Hematopoietic multipotent progenitor cell treated with erythropoietin and hydrocortisone succinate and interleukin-3 and kit ligand, for 8 days (in vitro differentiated cells): Measurements from ENCODE around the gene LRRC46.

Source experiments
- DNase-seq: peaks from one replicate; pipeline ENCODE4 v3.0.0-alpha.2; 2015

LRRC46 gene

DNA sequence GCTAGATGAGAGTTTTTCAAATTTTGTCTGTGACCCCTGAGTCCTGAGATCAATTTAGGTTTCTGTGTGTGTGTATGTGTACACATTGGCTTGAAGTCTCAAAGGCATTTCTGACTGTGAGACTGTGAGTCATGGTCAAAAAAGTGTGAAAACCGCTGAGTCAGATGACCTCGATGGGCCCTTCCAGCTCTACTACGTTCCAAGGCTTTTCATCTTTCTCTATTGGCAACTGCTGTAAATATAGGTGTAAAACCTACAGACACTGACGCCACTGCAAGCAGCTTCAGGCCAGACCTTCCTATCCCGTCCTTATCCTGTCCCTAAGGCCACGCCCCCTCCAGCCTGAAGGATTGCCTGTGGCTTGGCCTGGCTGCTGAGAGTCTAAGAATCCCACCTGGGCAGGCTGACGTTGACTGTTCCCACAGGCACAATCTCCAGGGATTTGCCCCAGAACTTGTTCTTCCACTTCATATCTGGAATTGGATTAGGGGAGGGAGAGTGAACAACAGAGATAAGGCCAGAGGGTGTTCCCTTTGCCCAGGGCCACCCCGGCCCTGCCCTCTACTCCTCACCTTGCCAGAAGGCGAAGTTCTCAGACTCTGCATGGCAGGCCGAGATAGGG is 21.2 kb upstream of the LRRC46 start:
- peak; percentile 77 for DNase-seq

- no peak for DNase-seq
Measured at GRCh38 chr17:47810901-47811635, 20.4 kb upstream of the LRRC46 start.

GRCh38 chr17:47811709-47812108 is 19.8 kb upstream of the LRRC46 start:
- no peak for DNase-seq

DNA sequence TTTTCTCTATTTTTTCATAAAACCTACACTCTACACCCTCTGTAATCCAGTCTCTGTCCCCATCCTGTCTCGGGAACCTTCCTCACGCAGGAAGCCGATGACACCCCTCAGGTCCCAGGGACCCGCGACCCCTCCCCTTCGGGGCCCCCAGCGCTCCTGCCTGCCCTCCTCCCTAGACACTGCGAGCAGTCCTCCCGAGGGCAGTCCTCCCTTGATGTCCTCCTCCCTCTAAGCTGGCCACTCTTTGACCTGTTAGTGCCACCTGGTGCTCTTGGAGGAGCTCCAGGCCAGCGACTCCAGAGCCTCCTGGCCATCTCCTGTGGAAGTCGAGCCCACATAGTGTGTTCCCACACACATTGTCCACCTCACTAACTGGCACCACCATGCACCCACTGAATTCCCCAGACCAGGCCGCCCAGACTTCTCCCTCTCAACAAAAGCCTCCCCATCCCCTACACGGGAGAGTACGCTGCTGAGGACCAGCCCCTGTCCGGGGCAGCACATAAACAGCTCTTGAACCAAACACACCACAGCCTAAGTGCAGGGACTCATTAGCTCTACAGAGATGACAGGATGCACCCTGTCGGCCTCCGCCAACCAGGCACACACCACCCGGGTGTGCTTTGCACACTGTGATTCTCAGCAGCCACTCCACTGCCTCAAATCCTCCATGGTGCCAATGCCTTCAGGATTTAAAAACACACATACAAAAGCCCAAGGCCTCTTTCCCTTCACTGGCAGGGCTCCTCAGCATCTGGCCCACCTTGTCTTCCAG is 19.1 kb upstream of the LRRC46 start:
- no peak for DNase-seq

- DNase-seq, result no peak
Measured at GRCh38 chr17:47813077-47813476, 18.4 kb upstream of the LRRC46 start.

GRCh38 chr17:47813512-47814031 is 17.9 kb upstream of the LRRC46 start:
- no peak for DNase-seq

DNA sequence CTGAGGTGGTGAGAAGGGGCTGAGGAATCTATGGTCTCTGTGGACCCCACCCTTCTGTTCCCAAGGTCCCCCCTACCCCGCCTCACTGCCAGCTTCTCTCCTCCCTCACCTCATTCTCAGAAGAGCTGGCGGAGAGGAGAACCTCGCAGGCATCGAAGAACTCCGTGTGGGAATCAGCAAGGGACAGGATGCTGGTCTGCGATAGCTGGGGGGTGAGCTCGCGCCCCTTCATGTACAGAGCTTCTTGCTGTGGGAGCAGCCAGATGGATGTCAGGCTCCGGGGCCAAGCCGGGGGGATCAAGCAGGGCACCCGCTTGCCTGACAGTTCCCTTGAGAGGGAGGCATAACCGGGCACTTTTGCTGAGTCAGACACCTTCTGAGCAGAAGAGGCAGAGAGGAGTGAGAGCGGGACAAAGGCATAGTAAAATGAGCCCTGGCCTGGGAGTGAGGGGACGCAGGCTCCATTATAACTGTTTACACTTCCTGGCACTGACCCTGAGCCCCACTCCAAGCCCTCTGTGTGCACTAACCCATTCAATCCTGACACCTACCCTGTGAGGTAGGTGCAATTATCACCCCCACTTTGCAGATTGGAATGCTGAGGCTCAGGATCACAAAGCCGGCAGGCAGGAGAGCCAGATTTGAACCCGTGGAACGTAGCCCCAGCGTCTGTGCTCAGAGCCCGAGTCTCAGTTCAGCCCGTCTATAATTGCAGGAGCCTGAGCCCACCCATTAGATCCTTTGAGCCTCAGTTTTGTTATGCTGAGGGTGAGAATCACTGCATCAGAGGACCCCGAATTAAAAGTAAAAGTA is 16.2 kb upstream of the LRRC46 start:
- no peak for DNase-seq

- no peak for DNase-seq
Measured at GRCh38 chr17:47816111-47816735, 15.2 kb upstream of the LRRC46 start.

DNA sequence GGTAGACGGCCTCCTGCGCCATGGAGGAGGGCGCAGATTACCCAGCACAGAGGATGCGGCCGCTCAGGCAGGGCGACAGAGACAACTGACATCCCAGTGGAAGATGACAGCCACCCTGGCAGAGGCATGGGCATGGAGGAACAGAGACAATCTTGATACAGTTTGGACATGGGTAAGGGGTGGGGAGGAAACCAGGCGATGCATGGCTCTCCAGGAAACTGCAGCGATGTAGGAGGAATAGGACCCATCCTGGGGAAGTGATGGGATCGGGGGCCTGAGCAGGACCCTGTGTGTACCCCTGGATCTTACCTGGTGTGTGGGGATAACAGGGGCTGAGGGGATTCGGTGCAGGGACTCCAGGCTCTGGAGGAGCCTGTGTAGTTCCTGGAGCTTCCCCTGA is 14.5 kb upstream of the LRRC46 start:
- DNase-seq, result no peak

DNA sequence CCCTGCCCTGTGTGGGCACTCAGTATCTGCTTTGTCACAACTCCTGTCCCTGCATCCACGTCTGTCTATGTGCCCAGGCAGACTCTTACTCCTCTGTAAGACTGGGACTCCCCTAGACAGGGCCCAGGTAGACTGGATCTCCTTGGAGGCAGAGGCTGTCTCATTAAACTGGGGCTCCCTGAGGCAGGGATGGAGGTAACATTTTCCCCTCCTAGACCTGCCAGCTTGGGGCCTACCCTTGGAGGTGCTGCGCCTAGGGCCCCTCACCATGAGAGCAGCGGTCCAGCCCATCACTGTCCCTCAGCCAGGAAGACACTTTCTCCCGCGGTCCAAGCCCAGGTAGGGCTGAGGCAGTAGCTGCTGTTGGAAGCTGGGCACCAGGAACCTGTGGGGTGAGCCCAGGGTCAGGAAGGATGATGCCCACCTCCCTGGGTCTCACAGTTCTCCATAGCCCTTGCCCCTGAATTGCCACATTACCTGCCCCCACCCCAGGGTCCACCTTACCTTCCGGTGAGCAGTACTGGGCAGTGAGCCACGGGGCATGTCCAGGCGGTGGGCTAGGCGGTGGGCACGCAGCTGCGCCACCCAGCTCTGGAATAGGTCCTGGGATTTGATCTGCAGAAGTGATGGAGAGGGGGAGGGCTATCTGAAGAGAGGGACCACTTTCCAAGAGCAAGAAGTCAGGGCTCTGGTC is 13.3 kb upstream of the LRRC46 start:
- no peak for DNase-seq

DNA sequence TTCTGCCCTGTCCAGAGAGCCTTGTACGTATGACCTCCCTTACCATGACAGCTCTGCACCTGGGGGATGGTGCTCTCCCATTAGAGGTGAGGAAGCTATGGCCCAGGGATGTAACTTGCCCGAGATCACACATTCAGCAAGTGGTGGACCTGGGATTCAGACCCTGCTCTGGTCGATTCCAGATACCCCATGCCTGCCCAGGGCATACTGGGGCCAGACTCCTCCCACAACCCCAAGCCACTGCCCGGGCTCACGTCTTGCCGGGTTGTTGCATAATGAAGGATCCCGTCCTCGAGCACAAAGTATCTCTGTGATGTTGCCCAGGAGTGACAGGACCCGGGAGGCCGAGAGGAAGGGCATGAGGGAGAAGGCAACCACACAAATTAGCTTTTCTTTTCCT is 12.0 kb upstream of the LRRC46 start:
- DNase-seq, result no peak

- no peak for DNase-seq
Measured at GRCh38 chr17:47820033-47820789, 11.3 kb upstream of the LRRC46 start.

DNA sequence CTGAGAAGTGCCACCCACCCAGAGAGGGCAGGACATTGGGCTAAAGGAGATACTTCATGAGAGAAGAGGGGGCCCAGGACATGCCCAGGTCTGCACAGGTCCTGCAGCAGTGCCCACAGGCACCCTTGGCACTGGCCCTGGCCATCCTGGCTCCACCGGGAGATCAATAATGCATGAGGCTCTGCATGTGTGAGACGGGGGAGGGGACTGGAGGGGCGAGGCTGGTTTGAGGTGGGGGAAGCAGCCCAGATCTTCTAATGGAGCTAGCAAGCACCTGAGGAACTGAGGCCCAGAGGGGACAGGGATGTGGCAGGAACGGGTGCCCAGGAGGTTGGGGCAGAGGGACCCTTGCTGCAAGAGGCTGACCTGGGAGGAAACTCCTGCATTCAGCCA is 10.4 kb upstream of the LRRC46 start:
- DNase-seq, result no peak

- DNase-seq, result peak; percentile 85
Measured at GRCh38 chr17:47821424-47822391, 9.8 kb upstream of the LRRC46 start, which contains the start of gene OSBPL7. TSS of gene OSBPL7 (minus strand) at chr17:47821794. CDS start at chr17:47820278, 1,516 bp downstream.

- DNase-seq, result no peak
Measured at GRCh38 chr17:47822785-47823184, 8.7 kb upstream of the LRRC46 start.

- DNase-seq, result no peak
Measured at GRCh38 chr17:47823519-47823918, 8.0 kb upstream of the LRRC46 start.

- no peak for DNase-seq
Measured at GRCh38 chr17:47829870-47830269, 1.6 kb upstream of the LRRC46 start.

- DNase-seq, result no peak
Measured at GRCh38 chr17:47830396-47831002, 971 bp upstream of the LRRC46 start.

DNA sequence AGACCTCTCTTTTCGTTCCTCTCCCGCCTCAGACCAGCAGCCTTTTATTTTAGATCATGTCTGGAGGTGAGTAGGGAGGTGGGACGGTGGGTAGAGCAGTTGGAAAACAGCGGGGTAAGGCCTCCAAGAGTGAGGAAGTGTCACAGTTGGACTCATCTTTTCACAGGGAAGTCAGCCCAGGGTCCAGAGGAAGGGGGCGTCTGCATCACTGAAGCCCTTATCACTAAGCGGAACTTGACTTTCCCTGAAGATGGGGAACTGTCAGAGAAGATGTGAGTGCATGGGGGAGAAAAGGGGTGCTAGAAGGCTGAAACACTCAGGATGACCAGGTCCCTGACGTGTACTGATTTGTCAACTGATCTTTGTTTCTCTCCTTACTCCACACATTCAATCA is 461 bp downstream of the LRRC46 start:
- DNase-seq, result no peak
